Loucy (cell line): Measurements from ENCODE around the gene PLIN3.
"Not testable (repeated sequence)": the region's sequence is repeated elsewhere in the genome, so short reads cannot be mapped to it uniquely, and the experiment has no call there.

Source experiments
- EZH2phosphoT487 ChIP-seq: fragments of 200-600 bp; IDR thresholded peaks from 2 replicates; pipeline ENCODE4 v1.6.1; 2018; ENCODE audit warnings: antibody characterized with exemption, mild to moderate bottlenecking, moderate library complexity, borderline replicate concordance
- TF ChIP-seq, protein P1 (sequence below): fragments of 200-600 bp; sonication (generic); conservative IDR thresholded peaks from 2 replicates; pipeline ENCODE4 v1.5.1; 2014; ENCODE audit warnings: mild to moderate bottlenecking, antibody characterized with exemption, low read length

GRCh38 chr19:4900879-4901278, 33.4 kb upstream of the PLIN3 start:
- TF ChIP-seq, protein P1, sequence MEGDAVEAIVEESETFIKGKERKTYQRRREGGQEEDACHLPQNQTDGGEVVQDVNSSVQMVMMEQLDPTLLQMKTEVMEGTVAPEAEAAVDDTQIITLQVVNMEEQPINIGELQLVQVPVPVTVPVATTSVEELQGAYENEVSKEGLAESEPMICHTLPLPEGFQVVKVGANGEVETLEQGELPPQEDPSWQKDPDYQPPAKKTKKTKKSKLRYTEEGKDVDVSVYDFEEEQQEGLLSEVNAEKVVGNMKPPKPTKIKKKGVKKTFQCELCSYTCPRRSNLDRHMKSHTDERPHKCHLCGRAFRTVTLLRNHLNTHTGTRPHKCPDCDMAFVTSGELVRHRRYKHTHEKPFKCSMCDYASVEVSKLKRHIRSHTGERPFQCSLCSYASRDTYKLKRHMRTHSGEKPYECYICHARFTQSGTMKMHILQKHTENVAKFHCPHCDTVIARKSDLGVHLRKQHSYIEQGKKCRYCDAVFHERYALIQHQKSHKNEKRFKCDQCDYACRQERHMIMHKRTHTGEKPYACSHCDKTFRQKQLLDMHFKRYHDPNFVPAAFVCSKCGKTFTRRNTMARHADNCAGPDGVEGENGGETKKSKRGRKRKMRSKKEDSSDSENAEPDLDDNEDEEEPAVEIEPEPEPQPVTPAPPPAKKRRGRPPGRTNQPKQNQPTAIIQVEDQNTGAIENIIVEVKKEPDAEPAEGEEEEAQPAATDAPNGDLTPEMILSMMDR: not testable (repeated sequence)
- TF ChIP-seq EZH2phosphoT487: not testable (repeated sequence)
